Smooth muscle cell (in vitro differentiated cells): Measurements from ENCODE around the gene EIF2S1. TPM values are rescaled to one million over a fixed set of nuclear protein-coding genes. Genes with fewer than 3 reads are reported as not detected.

Experiments
- DNase-seq: peaks from one replicate; lab custom pipeline; 2025; ENCODE audit not compliant: unreplicated experiment; lab: John Stamatoyannopoulos, UW
- H2AFZ ChIP-seq: fragments of 200-600 bp; sonication (generic); 2 replicates; pipeline ENCODE4 v1.6.0; 2016; ENCODE audit warnings: antibody characterized with exemption, low read depth, mild to moderate bottlenecking
- H3F3A ChIP-seq: fragments of 200-600 bp; sonication (generic); 2 replicates; pipeline ENCODE4 v1.6.0; 2017; ENCODE audit warnings: antibody characterized with exemption, low read depth
- H3K27ac ChIP-seq: fragments of 200-600 bp; sonication (generic); 2 replicates; pipeline ENCODE4 v1.5.1; 2016; ENCODE audit warnings: low read depth, mild to moderate bottlenecking
- H3K27me3 ChIP-seq: fragments of 200-600 bp; sonication (generic); 2 replicates; pipeline ENCODE4 v1.6.1; 2016; ENCODE audit warnings: low read depth, mild to moderate bottlenecking
- H3K36me3 ChIP-seq: fragments of 200-600 bp; sonication (generic); 2 replicates; pipeline ENCODE4 v1.5.1; 2016; ENCODE audit warnings: low read depth
- H3K4me1 ChIP-seq: fragments of 200-600 bp; sonication (generic); 2 replicates; pipeline ENCODE4 v1.5.1; 2016; ENCODE audit warnings: low read depth
- H3K4me2 ChIP-seq: fragments of 200-600 bp; sonication (generic); 2 replicates; pipeline ENCODE4 v1.6.0; 2016; ENCODE audit warnings: mild to moderate bottlenecking
- H3K4me3 ChIP-seq: fragments of 200-600 bp; sonication (generic); 2 replicates; pipeline ENCODE4 v1.5.1; 2016; ENCODE audit warnings: mild to moderate bottlenecking
- H3K79me2 ChIP-seq: fragments of 200-600 bp; sonication (generic); 2 replicates; pipeline ENCODE4 v1.6.0; 2016; ENCODE audit warnings: low read depth, mild to moderate bottlenecking
- H3K9ac ChIP-seq: fragments of 200-600 bp; sonication (generic); 2 replicates; pipeline ENCODE4 v1.6.0; 2016; ENCODE audit warnings: low read depth
- H3K9me3 ChIP-seq: fragments of 200-600 bp; sonication (generic); replicated peaks from 2 replicates; pipeline ENCODE4 v1.5.1; 2016; ENCODE audit warnings: low read depth
- H4K20me1 ChIP-seq: fragments of 200-600 bp; sonication (generic); 2 replicates; pipeline ENCODE4 v1.6.0; 2016; ENCODE audit warnings: low read depth
- CTCF ChIP-seq: fragments of 200-600 bp; sonication (generic); IDR thresholded peaks from 2 replicates; pipeline ENCODE4 v1.5.1; 2017; ENCODE audit warnings: borderline replicate concordance, mild to moderate bottlenecking, antibody characterized with exemption; ENCODE audit not compliant: insufficient read depth, poor library complexity, severe bottlenecking
- WGBS: methylation state at CpG from one replicate; pipeline ENCODE4 v1.1.7; 2016; ENCODE audit warnings: low lambda C conversion rate; 5-methylcytosine and 5-hydroxymethylcytosine counted together
- polyA plus RNA-seq: library from polyadenylated mRNA; unstranded; fragments of >200 nt; fragmentation: Nextera tagmentation; extraction: Ambion mirVana; gene quantifications from 2 replicates; pipeline ENCODE4 v1.2.1, GENCODE V29; 2016
- total RNA-seq: library from RNA; depleted of rRNA; stranded (reverse); fragments of >200 nt; gene quantifications from 2 replicates; pipeline ENCODE4 v1.2.3, GENCODE V29; 2014

The EIF2S1 gene
- total RNA-seq, result 93.9 and 121 TPM in 2 replicates
- polyA plus RNA-seq, result 126 and 133 TPM in 2 replicates

- Histone ChIP-seq H3K79me2 (peaks cover 87% of the 10 kb centered on the region), H3K27me3 (no peaks in the 10 kb centered on the region), H2AFZ (peak within 1 kb of the TSS; percentile 74), H3K4me3 (peak within 1 kb of the TSS; percentile 77), H3K4me2 (peak within 1 kb of the TSS; percentile 97), H4K20me1 (peaks cover 79% of the 10 kb centered on the region), H3K4me1 (peaks cover 18% of the 10 kb centered on the region), H3K36me3 (peaks cover 3% of the 10 kb centered on the region), H3K27ac (peak within 1 kb of the TSS; percentile 100), H3K9me3 (no peaks in the 10 kb centered on the region), H3K9ac (peak within 1 kb of the TSS; percentile 99), H3F3A (peaks cover 6% of the 10 kb centered on the region)
- under 1% methylated on average over 47 of the region's 47 CpGs for WGBS
- DNase-seq, result peak; percentile 94
- peak; percentile 100 for TF ChIP-seq CTCF
Observed at GRCh38 chr14:67359775-67360469, at the start of gene EIF2S1, which contains the start of gene ATP6V1D. Gene EIF2S1 (plus strand): TSS chr14:67360328. CDS start chr14:67364768, 4,440 bp downstream. Gene ATP6V1D (minus strand): TSS chr14:67359804. CDS start chr14:67359698, 106 bp downstream.

- Histone ChIP-seq H3K27ac (no peak overlapping the region), H3K4me1 (no peaks in the 10 kb centered on the region), H3K36me3 (no peaks in the 10 kb centered on the region), H3K9ac (no peak overlapping the region), H3K79me2 (no peaks in the 10 kb centered on the region), H4K20me1 (peaks cover 3% of the 10 kb centered on the region), H3K27me3 (no peaks in the 10 kb centered on the region), H2AFZ (no peak overlapping the region), H3K4me3 (no peak overlapping the region), H3K9me3 (no peaks in the 10 kb centered on the region), H3K4me2 (no peak overlapping the region), H3F3A (no peaks in the 10 kb centered on the region)
- no peak for DNase-seq
- TF ChIP-seq CTCF, result no peak
- WGBS, result 67% methylated on average over 2 of the region's 2 CpGs
Observed at GRCh38 chr14:67311868-67312267, 48.3 kb upstream of the EIF2S1 start.

GRCh38 chr14:67313153-67313552, 47.0 kb upstream of the EIF2S1 start:
- H3K4me3 ChIP-seq, result no peak overlapping the region
- H3K9ac ChIP-seq, result no peak overlapping the region
- H3F3A ChIP-seq, result no peaks in the 10 kb centered on the region
- peaks cover 3% of the 10 kb centered on the region for H4K20me1 ChIP-seq
- DNase-seq, result no peak
- H3K4me1 ChIP-seq, result no peaks in the 10 kb centered on the region
- H3K79me2 ChIP-seq, result no peaks in the 10 kb centered on the region
- H3K4me2 ChIP-seq, result no peak overlapping the region
- H3K27ac ChIP-seq, result no peak overlapping the region
- H3K9me3 ChIP-seq, result no peaks in the 10 kb centered on the region
- H2AFZ ChIP-seq, result no peak overlapping the region
- WGBS, result 92% methylated on average over 1 of the region's 1 CpG
- TF ChIP-seq CTCF, result no peak
- H3K27me3 ChIP-seq, result no peaks in the 10 kb centered on the region
- H3K36me3 ChIP-seq, result peaks cover 3% of the 10 kb centered on the region

- Histone ChIP-seq H3K4me3 (no peak overlapping the region), H4K20me1 (no peaks in the 10 kb centered on the region), H3K36me3 (peaks cover 18% of the 10 kb centered on the region), H3K27ac (no peak overlapping the region), H2AFZ (no peak overlapping the region), H3K9me3 (no peaks in the 10 kb centered on the region), H3K4me1 (no peaks in the 10 kb centered on the region), H3K9ac (no peak overlapping the region), H3K79me2 (no peaks in the 10 kb centered on the region), H3K27me3 (no peaks in the 10 kb centered on the region), H3K4me2 (no peak overlapping the region), H3F3A (no peaks in the 10 kb centered on the region)
- DNase-seq, result no peak
- WGBS, result 96% methylated on average over 1 of the region's 1 CpG
- no peak for TF ChIP-seq CTCF
Observed at GRCh38 chr14:67317822-67318221, 42.3 kb upstream of the EIF2S1 start.
